AG10803 (cell line): Measurements from ENCODE around the gene NEK3.
"Not testable (repeated sequence)": the region's sequence is repeated elsewhere in the genome, so short reads cannot be mapped to it uniquely, and the experiment has no call there.

Experiments
- DNase-seq: peaks from one replicate; pipeline ENCODE4 v3.0.0; 2010; ENCODE audit warnings: low read depth
- H3K4me3 ChIP-seq: 2 replicates; pipeline ENCODE4 v1.5.1; 2011; ENCODE audit warnings: mild to moderate bottlenecking, low read length, control low read depth
- TF ChIP-seq, protein P1 (sequence below): conservative IDR thresholded peaks from 2 replicates; pipeline ENCODE4 v1.5.1; 2011; ENCODE audit warnings: mild to moderate bottlenecking, low read length, control low read depth, inconsistent platforms

Gene NEK3

DNA sequence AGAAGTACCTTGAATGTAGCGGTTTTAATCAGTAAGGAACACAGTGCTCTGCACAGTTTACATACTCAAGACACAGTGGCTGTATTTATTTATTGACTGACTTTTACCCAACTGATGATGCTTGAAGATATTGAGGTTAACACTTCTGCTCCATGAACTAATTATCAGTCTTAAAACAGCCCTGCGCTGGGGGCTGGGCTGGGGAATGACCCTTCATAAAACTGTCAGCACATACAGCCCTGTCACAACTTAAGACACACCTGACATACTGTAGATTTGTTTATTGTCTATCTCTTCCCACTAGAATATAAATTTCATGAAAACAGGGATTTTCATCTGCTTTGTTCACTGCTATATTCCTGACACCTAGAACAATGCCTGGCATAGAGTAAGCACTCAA is 41.3 kb downstream of the NEK3 start:
- DNase-seq, result no peak
- TF ChIP-seq, protein P1, sequence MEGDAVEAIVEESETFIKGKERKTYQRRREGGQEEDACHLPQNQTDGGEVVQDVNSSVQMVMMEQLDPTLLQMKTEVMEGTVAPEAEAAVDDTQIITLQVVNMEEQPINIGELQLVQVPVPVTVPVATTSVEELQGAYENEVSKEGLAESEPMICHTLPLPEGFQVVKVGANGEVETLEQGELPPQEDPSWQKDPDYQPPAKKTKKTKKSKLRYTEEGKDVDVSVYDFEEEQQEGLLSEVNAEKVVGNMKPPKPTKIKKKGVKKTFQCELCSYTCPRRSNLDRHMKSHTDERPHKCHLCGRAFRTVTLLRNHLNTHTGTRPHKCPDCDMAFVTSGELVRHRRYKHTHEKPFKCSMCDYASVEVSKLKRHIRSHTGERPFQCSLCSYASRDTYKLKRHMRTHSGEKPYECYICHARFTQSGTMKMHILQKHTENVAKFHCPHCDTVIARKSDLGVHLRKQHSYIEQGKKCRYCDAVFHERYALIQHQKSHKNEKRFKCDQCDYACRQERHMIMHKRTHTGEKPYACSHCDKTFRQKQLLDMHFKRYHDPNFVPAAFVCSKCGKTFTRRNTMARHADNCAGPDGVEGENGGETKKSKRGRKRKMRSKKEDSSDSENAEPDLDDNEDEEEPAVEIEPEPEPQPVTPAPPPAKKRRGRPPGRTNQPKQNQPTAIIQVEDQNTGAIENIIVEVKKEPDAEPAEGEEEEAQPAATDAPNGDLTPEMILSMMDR, result no peak
- H3K4me3 ChIP-seq, result no peak overlapping the region

DNA sequence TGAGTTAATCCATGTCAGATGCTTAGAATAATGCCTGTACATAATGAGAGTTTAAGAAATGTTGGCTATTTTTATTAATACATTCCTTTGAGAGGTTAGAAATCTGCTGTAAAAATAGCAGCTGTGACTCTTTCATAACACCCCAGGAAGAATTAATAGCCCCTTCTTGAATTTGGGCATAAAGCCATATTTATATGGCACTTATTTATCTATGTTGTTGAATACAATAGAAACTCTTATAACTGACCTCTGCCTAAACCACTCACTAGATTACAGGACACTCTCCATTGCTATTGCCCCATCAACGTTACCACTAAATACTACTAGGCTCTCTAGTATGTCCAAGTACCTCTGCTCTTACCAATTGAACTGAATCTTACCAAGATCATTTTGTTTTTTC is 46.8 kb downstream of the NEK3 start:
- TF ChIP-seq, protein P1, result no peak
- DNase-seq, result no peak
- no peak overlapping the region for H3K4me3 ChIP-seq

DNA sequence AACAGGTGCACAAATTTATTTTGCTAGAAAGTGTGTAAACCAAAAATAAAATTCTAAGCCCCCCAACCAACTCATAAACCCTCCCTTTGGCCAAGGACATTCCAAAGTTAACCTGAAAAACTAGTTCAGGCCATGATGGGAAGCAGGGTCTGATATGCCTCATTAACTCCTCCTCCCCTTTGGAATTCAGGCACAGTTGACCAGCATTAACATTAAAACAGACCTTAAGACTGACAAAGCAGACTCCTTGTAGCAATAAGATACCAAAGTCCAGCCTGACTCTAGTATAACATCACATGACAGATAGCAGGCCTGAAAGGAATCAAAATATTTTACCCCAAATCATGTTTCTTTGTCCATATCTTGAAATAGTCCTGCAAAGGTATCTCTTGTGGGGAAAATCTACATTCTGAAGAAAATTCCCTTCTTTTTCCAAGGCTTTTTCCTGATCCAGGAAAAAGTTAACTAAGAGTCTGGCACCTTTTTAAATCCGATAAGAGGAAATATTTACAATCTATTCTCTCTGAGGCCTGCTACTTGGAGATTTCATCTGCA is 50.2 kb downstream of the NEK3 start:
- no peak for DNase-seq
- H3K4me3 ChIP-seq, result no peak overlapping the region
- TF ChIP-seq, protein P1, result no peak

DNA sequence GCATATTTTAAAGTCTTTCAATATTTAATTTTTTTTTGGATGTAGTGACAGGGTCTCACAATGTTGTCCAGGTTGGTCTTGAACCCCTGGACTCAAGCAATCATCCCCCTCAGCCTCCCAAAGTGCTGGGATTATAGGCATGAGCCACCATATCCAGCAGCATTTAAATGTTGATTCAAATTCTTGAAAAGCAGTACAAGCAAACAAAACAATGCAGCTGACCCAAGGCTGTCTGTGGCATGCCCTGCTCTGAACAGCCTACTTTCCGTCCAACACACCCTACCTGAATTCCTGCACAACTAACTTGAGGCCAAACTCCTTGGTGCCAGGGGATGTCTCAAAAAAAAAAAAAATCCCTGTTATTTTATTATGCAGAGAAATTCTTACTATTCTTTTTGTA is 53.6 kb downstream of the NEK3 start:
- TF ChIP-seq, protein P1, result no peak
- no peak for DNase-seq
- no peak overlapping the region for H3K4me3 ChIP-seq

DNA sequence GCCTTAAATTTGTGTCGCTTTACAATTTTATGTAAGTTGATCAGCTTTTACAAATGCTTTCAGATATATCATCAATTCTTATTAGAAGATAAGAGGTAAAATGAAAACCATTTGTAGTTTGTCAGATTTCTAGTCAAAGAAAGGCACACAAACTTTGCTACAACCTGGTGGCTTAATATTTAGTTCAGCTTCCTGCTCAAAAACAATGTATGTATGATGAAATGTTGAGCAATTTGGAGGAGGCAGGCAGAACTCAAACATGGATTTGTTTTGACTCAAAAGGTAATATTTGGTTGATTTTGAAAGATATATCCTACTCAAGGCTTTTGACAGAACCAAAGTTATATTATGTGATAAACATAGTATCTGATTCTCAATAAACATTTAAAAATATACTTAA is 54.8 kb downstream of the NEK3 start:
- DNase-seq, result peak; percentile 15
- no peak overlapping the region for H3K4me3 ChIP-seq

DNA sequence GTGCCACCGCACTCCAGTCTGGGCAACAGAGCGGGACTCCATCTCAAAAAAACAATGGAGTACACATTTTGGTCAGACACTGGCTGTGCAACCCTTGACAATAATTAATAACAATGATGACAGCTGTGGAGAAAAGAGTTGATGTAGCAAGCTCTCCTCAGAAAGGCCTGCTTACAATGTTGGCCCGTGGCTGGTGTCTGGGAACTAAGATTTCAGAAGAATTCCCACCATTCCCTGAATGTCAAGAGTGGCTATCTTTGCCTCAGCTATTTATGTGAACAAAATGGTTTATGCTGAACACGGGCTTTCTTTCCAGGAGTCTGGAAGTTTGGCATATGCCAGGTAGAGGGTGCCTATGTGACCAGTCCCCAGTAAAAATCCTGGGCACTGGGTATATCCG is 56.0 kb downstream of the NEK3 start:
- TF ChIP-seq, protein P1, result no peak
- no peak for DNase-seq

More for the DNA sequence above, 54.8 kb downstream of the NEK3 start:
- TF ChIP-seq, protein P1, result no peak

DNA sequence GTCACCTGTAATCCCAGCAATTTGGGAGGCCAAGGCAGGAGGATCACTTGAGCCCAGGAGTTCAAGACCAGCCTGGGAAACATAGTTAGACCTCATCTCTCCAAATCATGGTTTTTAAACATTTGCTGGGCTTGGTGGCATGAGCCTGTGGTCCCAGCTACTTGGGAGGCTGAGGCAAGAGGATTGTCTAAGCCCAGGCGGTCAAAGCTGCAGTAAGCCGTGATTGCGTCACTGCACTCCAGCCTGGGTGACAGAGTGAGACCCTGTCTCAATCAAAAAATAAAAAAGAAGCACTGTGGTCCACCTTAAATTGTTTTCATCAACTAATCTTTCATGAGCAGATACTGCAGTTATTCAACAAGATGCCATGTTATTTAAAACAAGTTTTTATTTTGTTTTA is 57.0 kb downstream of the NEK3 start:
- not testable (repeated sequence) for H3K4me3 ChIP-seq, DNase-seq

More for the DNA sequence above, 56.0 kb downstream of the NEK3 start:
- no peak overlapping the region for H3K4me3 ChIP-seq

DNA sequence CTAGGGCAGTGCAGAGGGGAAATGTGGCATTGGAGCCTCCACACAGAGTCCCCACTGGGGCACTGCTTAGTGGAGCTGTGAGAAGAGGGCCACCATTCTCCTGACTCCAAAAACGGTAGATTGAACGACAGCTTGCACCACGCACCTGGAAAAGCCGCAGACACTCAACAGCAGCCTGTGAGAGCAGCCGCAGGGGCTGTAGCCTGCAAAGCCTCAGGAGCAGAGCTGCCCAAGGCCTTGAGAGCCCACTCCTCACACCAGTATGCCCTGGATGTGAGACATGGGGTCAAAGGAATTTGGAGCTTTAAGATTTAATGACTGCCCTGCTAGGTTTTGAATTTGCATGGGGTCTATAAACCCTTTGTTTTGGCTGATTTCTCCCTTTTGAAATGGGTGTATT is 62.2 kb downstream of the NEK3 start:
- TF ChIP-seq, protein P1, result no peak
- no peak for DNase-seq

More for the DNA sequence above, 62.2 kb downstream of the NEK3 start:
- H3K4me3 ChIP-seq, result no peak overlapping the region
